Measurements from ENCODE around the gene SCYL2. TPM values are rescaled to one million over a fixed set of nuclear protein-coding genes. Genes with fewer than 3 reads are reported as not detected.

SCYL2 gene
- total and polyA plus RNA-seq, 10 of the 15 experiments (the other 5 are each of a cell fraction or from before 2014, with no cell fraction given): 5.4 to 34.3 (median 26.9) TPM

- 99% methylated on average over 3 of the region's 3 CpGs for WGBS (ENCODE audit: insufficient coverage, insufficient replicate concordance, low lambda C conversion rate, missing lambda C conversion rate)
- FAIRE-seq: no peak
These were observed 28.2 kb upstream of the SCYL2 start for GRCh38 chr12:100238801-100239200.

GRCh38 chr12:100239589-100239988 is 27.4 kb upstream of the SCYL2 start:
- Histone ChIP-seq H3K4me3 (no peak overlapping the region), H3K79me2 (ENCODE audit: control insufficient read depth, insufficient read depth, low read length) (no peaks in the 10 kb centered on the region), H3K27ac (ENCODE audit: control insufficient read depth, insufficient read depth) (no peak overlapping the region), H2AFZ (ENCODE audit: control insufficient read depth, low read depth, low read length) (no peak overlapping the region), H3K9me3 (replicated peaks; ENCODE audit: control insufficient read depth, insufficient read depth, low read length) (no peaks in the 10 kb centered on the region), H3K4me1 (ENCODE audit: control insufficient read depth, insufficient read depth, low read length) (no peaks in the 10 kb centered on the region), H3K9ac (ENCODE audit: control insufficient read depth, insufficient read depth, low read length) (no peak overlapping the region), H3K27me3 (replicated peaks in 1 of 2; ENCODE audit: control insufficient read depth in 2 of 2, insufficient read depth in 2 of 2, low read length in 1 of 2) (no peaks in the 10 kb centered on the region), H3K36me3 (ENCODE audit: control insufficient read depth in 2 of 2, insufficient read depth in 2 of 2, low read length in 1 of 2) (no peaks in the 10 kb centered on the region), H3K4me2 (ENCODE audit: control insufficient read depth, insufficient read depth) (no peak overlapping the region), H4K20me1 (ENCODE audit: control insufficient read depth, insufficient read depth) (no peaks in the 10 kb centered on the region)
- WGBS (ENCODE audit: insufficient coverage, insufficient replicate concordance, low lambda C conversion rate, missing lambda C conversion rate): 100% methylated on average over 1 of the region's 1 CpG
- RAD21 ChIA-PET (ENCODE audit: unreplicated experiment): interaction anchor here (1.8 kb wide), 1 partner anchor 165 kb away, joined by 6 read pairs; no protein-coding TSS in a partner anchor
- DNase-seq (ENCODE audit: low read depth, low spot score) (no peak), FAIRE-seq (no peak), ATAC-seq (no peak)
- no TSS peak for BruUV-seq (replicated peaks)
- SMC1A ChIA-PET (ENCODE audit: uncharacterized antibody, unreplicated experiment): no interaction called here
- POLR2A ChIA-PET: no interaction called here
- in situ Hi-C loops (cut with MboI): loop anchor here (10.0 kb wide), 1 partner anchor 165 kb away; no protein-coding TSS in a partner anchor
- CTCF ChIA-PET: interaction anchor here (0.8 to 1.7 kb wide), 2 partner anchors 165 to 182 kb away, joined by 3 to 7 read pairs; no protein-coding TSS in a partner anchor
- intact Hi-C loops (cut with micrococcal nuclease; ENCODE audit: unreplicated experiment): no loop called here
- TF ChIP-seq SUZ12 (IDR thresholded peaks at IDR 0.05; ENCODE audit: unreplicated experiment) (no peak), ATF2 (IDR thresholded peaks at IDR 0.05; ENCODE audit: low read length) (no peak), SKIL (IDR thresholded peaks at IDR 0.05; ENCODE audit: low read depth, poor library complexity, severe bottlenecking) (no peak), EGR1 (IDR thresholded peaks at IDR 0.05; ENCODE audit: borderline replicate concordance in 1 of 2, low read depth in 2 of 2, low read length in 2 of 2) (no peak), RELA (IDR thresholded peaks at IDR 0.05; ENCODE audit: borderline replicate concordance, partially characterized antibody) (no peak), PAX8 (IDR thresholded peaks at IDR 0.05) (no peak), RBBP5 (conservative IDR thresholded peaks at IDR 0.05) (no peak)

More at GRCh38 chr12:100238801-100239200, 28.2 kb upstream of the SCYL2 start:
- in situ Hi-C loops (cut with MboI): loop anchor here (10.0 kb wide), 1 partner anchor 166 kb away; no protein-coding TSS in a partner anchor
- intact Hi-C loops (cut with micrococcal nuclease; ENCODE audit: unreplicated experiment): no loop called here
- Histone ChIP-seq H3K27me3 (replicated peaks in 1 of 2; ENCODE audit: control insufficient read depth in 2 of 2, insufficient read depth in 2 of 2, low read length in 1 of 2) (no peaks in the 10 kb centered on the region), H2AFZ (ENCODE audit: control insufficient read depth, low read depth, low read length) (no peak overlapping the region), H3K79me2 (ENCODE audit: control insufficient read depth, insufficient read depth, low read length) (no peaks in the 10 kb centered on the region), H3K4me2 (ENCODE audit: control insufficient read depth, insufficient read depth) (no peak overlapping the region), H3K36me3 (ENCODE audit: control insufficient read depth in 2 of 2, insufficient read depth in 2 of 2, low read length in 1 of 2) (no peaks in the 10 kb centered on the region), H3K9me3 (replicated peaks; ENCODE audit: control insufficient read depth, insufficient read depth, low read length) (no peaks in the 10 kb centered on the region), H3K27ac (ENCODE audit: control insufficient read depth, insufficient read depth) (no peak overlapping the region), H3K9ac (ENCODE audit: control insufficient read depth, insufficient read depth, low read length) (no peak overlapping the region), H3K4me1 (ENCODE audit: control insufficient read depth, insufficient read depth, low read length) (no peaks in the 10 kb centered on the region), H4K20me1 (ENCODE audit: control insufficient read depth, insufficient read depth) (no peaks in the 10 kb centered on the region), H3K4me3 (no peak overlapping the region)
- ChIA-PET SMC1A (ENCODE audit: uncharacterized antibody, unreplicated experiment) (interaction anchor here (0.6 kb wide), 1 partner anchor 181 kb away, joined by 3 read pairs; no protein-coding TSS in a partner anchor), POLR2A (no interaction called here), RAD21 (ENCODE audit: unreplicated experiment) (no interaction called here), CTCF (interaction anchor here (1.9 kb wide), 1 partner anchor 166 kb away, joined by 10 read pairs; no protein-coding TSS in a partner anchor)
- no peak for TF ChIP-seq SMAD5 (IDR thresholded peaks at IDR 0.05; ENCODE audit: low read depth)
- DNase-seq (ENCODE audit: low read depth, low spot score) (no peak), ATAC-seq (no peak)
- BruUV-seq (replicated peaks): no TSS peak

All from GM12878 (cell line).